ENCODE measurements around the gene TTC33. TPM values are rescaled to one million over a fixed set of nuclear protein-coding genes. Genes with fewer than 3 reads are reported as not detected.
"Not testable (repeated sequence)": the region's sequence is repeated elsewhere in the genome, so short reads cannot be mapped to it uniquely, and the experiment has no call there.

Gene TTC33
- total RNA-seq, 1 donor from 2014 or later, result 7.0 TPM

GRCh38 chr5:40656766-40657165 is 99.0 kb downstream of the TTC33 start:
- no peak overlapping the region for H3K27ac ChIP-seq
- intact Hi-C loops (cut with DNase I), result no loop called here
- TF ChIP-seq, protein P1, sequence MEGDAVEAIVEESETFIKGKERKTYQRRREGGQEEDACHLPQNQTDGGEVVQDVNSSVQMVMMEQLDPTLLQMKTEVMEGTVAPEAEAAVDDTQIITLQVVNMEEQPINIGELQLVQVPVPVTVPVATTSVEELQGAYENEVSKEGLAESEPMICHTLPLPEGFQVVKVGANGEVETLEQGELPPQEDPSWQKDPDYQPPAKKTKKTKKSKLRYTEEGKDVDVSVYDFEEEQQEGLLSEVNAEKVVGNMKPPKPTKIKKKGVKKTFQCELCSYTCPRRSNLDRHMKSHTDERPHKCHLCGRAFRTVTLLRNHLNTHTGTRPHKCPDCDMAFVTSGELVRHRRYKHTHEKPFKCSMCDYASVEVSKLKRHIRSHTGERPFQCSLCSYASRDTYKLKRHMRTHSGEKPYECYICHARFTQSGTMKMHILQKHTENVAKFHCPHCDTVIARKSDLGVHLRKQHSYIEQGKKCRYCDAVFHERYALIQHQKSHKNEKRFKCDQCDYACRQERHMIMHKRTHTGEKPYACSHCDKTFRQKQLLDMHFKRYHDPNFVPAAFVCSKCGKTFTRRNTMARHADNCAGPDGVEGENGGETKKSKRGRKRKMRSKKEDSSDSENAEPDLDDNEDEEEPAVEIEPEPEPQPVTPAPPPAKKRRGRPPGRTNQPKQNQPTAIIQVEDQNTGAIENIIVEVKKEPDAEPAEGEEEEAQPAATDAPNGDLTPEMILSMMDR (IDR thresholded peaks at IDR 0.05), result no peak

DNA sequence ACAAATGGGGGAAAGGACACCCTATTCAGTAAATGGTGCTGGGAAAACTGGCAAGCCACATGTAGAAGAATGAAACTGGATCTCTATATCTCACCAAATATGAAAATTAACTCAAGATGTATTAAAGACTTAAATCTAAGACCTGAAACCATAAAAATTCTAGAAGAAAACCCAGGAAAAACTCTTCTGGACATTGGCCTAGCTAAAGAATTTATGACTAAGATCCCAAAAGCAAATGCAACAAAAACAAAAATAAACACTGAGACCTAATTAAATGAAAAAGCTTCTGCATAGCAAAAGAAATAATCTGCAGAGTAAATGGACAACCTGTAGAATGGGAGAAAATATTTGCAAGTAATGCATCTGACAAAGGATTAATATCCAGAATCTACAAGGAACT is 99.7 kb downstream of the TTC33 start:
- H3K4me3 ChIP-seq; H3K9me3 ChIP-seq; H3K4me1 ChIP-seq; H3K36me3 ChIP-seq; H3K27ac ChIP-seq; intact Hi-C loops (cut with DNase I); DNase-seq (ENCODE audit: low spot score in 2 of 2); H3K27me3 ChIP-seq: not testable (repeated sequence)

More at GRCh38 chr5:40656766-40657165, 99.0 kb downstream of the TTC33 start:
- no peak overlapping the region for H3K4me3 ChIP-seq
- no peaks in the 10 kb centered on the region for H3K9me3 ChIP-seq
- no peaks in the 10 kb centered on the region for H3K4me1 ChIP-seq
- no peak for DNase-seq (ENCODE audit: low spot score in 2 of 2)
- H3K27me3 ChIP-seq, result no peaks in the 10 kb centered on the region
- no peaks in the 10 kb centered on the region for H3K36me3 ChIP-seq

GRCh38 chr5:40655138-40655537 is 100.6 kb downstream of the TTC33 start:
- no peaks in the 10 kb centered on the region for H3K9me3 ChIP-seq
- no peak overlapping the region for H3K27ac ChIP-seq
- DNase-seq (ENCODE audit: low spot score in 2 of 2), result no peak
- H3K36me3 ChIP-seq, result no peaks in the 10 kb centered on the region
- no peak overlapping the region for H3K4me3 ChIP-seq
- TF ChIP-seq, protein P1 (IDR thresholded peaks at IDR 0.05), result no peak
- intact Hi-C loops (cut with DNase I), result no loop called here
- no peaks in the 10 kb centered on the region for H3K27me3 ChIP-seq
- no peaks in the 10 kb centered on the region for H3K4me1 ChIP-seq

- TF ChIP-seq, protein P1 (IDR thresholded peaks at IDR 0.05), result no peak
- no peak overlapping the region for H3K27ac ChIP-seq
- no peaks in the 10 kb centered on the region for H3K4me1 ChIP-seq
- intact Hi-C loops (cut with DNase I), result no loop called here
- no peaks in the 10 kb centered on the region for H3K9me3 ChIP-seq
- H3K4me3 ChIP-seq, result no peak overlapping the region
- H3K36me3 ChIP-seq, result no peaks in the 10 kb centered on the region
- H3K27me3 ChIP-seq, result no peaks in the 10 kb centered on the region
- DNase-seq (ENCODE audit: low spot score in 2 of 2), result no peak
These were observed 101.3 kb downstream of the TTC33 start for GRCh38 chr5:40654377-40654991.

GRCh38 chr5:40653221-40654022 is 102.3 kb downstream of the TTC33 start:
- no peak overlapping the region for H3K27ac ChIP-seq
- DNase-seq (ENCODE audit: low spot score in 2 of 2), result no peak
- no peaks in the 10 kb centered on the region for H3K4me1 ChIP-seq
- no peaks in the 10 kb centered on the region for H3K36me3 ChIP-seq
- TF ChIP-seq, protein P1 (IDR thresholded peaks at IDR 0.05), result no peak
- H3K27me3 ChIP-seq, result no peaks in the 10 kb centered on the region
- H3K9me3 ChIP-seq, result no peaks in the 10 kb centered on the region
- no peak overlapping the region for H3K4me3 ChIP-seq
- intact Hi-C loops (cut with DNase I), result no loop called here

DNA sequence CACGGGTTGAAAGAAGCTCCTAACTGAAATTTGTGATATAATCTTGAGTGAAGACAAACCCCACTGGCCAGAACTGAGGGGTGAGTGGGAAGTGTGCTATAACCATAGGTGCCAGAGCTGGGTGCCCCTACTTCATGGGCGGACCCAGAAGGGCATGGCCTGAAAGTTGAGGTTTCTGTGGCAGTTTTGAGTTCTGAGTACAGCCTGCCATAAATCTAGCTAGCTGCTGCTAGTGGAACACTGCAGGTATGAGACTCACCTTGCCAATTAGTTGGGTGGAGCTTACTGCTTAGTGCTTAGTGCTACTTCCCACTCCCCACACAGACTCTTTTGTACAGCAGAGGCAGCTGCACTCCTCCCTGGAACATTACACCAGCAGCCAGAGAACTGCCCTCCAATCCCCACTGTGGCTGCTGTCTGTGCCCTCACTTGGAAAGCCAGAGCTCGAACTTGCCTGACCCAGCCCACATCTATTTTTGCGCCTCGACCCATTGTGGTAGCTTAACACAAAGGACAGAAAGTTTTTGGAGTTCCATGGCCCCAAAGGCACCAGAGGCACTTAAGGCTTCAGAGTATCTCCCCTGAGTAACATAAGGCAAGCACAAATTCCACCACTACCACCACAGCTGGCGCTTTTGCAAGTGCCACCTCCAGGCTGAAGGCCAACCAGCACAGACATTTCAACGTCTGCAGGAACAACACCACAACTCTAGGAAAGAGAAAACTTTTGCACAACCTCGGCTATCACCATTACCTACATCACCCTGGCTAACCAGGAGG is 103.1 kb downstream of the TTC33 start:
- H3K4me1 ChIP-seq, result no peaks in the 10 kb centered on the region
- TF ChIP-seq, protein P1 (IDR thresholded peaks at IDR 0.05), result no peak
- H3K4me3 ChIP-seq, result no peak overlapping the region
- no peaks in the 10 kb centered on the region for H3K27me3 ChIP-seq
- no peak for DNase-seq (ENCODE audit: low spot score in 2 of 2)
- intact Hi-C loops (cut with DNase I), result no loop called here
- no peak overlapping the region for H3K27ac ChIP-seq
- no peaks in the 10 kb centered on the region for H3K36me3 ChIP-seq
- no peaks in the 10 kb centered on the region for H3K9me3 ChIP-seq
